MM.1S (cell line): Measurements from ENCODE around the gene HOXB7.

Experiments used
- DNase-seq: peaks from one replicate; pipeline ENCODE4 v3.0.0-alpha.2; 2015
- H2AFZ ChIP-seq: fragments of 300-600 bp; sonication (generic); 2 replicates; pipeline ENCODE4 v1.6.0; 2016; ENCODE audit warnings: antibody characterized with exemption, low read length
- H3F3A ChIP-seq: fragments of 300-600 bp; sonication (generic); 2 replicates; pipeline ENCODE4 v1.6.1; 2016; ENCODE audit warnings: mild to moderate bottlenecking, antibody characterized with exemption, low read length, moderate library complexity, mixed read lengths; ENCODE audit not compliant: insufficient read depth
- H3K27ac ChIP-seq: fragments of 300-600 bp; sonication (generic); 2 replicates; pipeline ENCODE4 v1.5.1; 2016; ENCODE audit warnings: mild to moderate bottlenecking, low read length
- H3K27me3 ChIP-seq: fragments of 300-600 bp; sonication (generic); replicated peaks from 2 replicates; pipeline ENCODE4 v1.6.0; 2016; ENCODE audit warnings: low read length; ENCODE audit not compliant: insufficient read depth
- H3K36me3 ChIP-seq: fragments of 300-600 bp; sonication (generic); replicated peaks from 2 replicates; pipeline ENCODE4 v1.6.1; 2016; ENCODE audit warnings: mild to moderate bottlenecking, low read length, mixed read lengths; ENCODE audit not compliant: insufficient read depth
- H3K4me1 ChIP-seq: fragments of 300-600 bp; sonication (generic); 2 replicates; pipeline ENCODE4 v1.6.1; 2016; ENCODE audit warnings: low read length, mixed read lengths
- H3K4me2 ChIP-seq: fragments of 300-600 bp; sonication (generic); 2 replicates; pipeline ENCODE4 v1.6.0; 2016; ENCODE audit warnings: low read depth, low read length
- H3K4me3 ChIP-seq: fragments of 300-600 bp; sonication (generic); 2 replicates; pipeline ENCODE4 v1.5.1; 2016; ENCODE audit warnings: low read length, mixed read lengths
- H3K79me2 ChIP-seq: fragments of 300-600 bp; sonication (generic); 2 replicates; pipeline ENCODE4 v1.6.1; 2016; ENCODE audit warnings: mixed run types, low read length, mixed read lengths
- H3K9ac ChIP-seq: fragments of 300-600 bp; sonication (generic); 2 replicates; pipeline ENCODE4 v1.6.1; 2016; ENCODE audit warnings: low read length, mixed read lengths
- H3K9me2 ChIP-seq: fragments of 300-600 bp; sonication (generic); replicated peaks from 2 replicates; pipeline ENCODE4 v1.6.1; 2016; ENCODE audit warnings: mild to moderate bottlenecking, low read length, mixed read lengths; ENCODE audit not compliant: insufficient read depth
- H3K9me3 ChIP-seq: fragments of 300-600 bp; sonication (generic); replicated peaks from 2 replicates; pipeline ENCODE4 v1.6.1; 2016; ENCODE audit warnings: mild to moderate bottlenecking, low read length, mixed read lengths; ENCODE audit not compliant: insufficient read depth
- H4K20me1 ChIP-seq: fragments of 300-600 bp; sonication (generic); 2 replicates; pipeline ENCODE4 v1.6.1; 2016; ENCODE audit warnings: mild to moderate bottlenecking, low read length, moderate library complexity, mixed read lengths; ENCODE audit not compliant: insufficient read depth
- CTCF ChIP-seq: fragments of 300-600 bp; sonication (generic); IDR thresholded peaks from 2 replicates; pipeline ENCODE4 v1.5.1; 2016; ENCODE audit warnings: antibody characterized with exemption, low read length, mixed read lengths
- EZH2 ChIP-seq: fragments of 300-600 bp; sonication (generic); optimal IDR thresholded peaks from 2 replicates; pipeline ENCODE3; 2017; ENCODE audit warnings: low read depth, mild to moderate bottlenecking, antibody characterized with exemption, low read length, mixed read lengths
- EZH2phosphoT487 ChIP-seq: fragments of 300-600 bp; sonication (generic); IDR thresholded peaks from 2 replicates; pipeline ENCODE4 v1.6.1; 2018; ENCODE audit warnings: antibody characterized with exemption, low read length

Gene HOXB7

GRCh38 chr17:48584223-48584741 lies 26.5 kb downstream of the HOXB7 start:
- no peaks in the 10 kb centered on the region for H3K9me2 ChIP-seq
- no peak for DNase-seq
- H3K9ac ChIP-seq, result no peak overlapping the region
- H2AFZ ChIP-seq, result no peak overlapping the region
- H3F3A ChIP-seq, result no peaks in the 10 kb centered on the region
- H3K4me1 ChIP-seq, result peaks cover 6% of the 10 kb centered on the region
- no peaks in the 10 kb centered on the region for H3K36me3 ChIP-seq
- H4K20me1 ChIP-seq, result no peaks in the 10 kb centered on the region
- H3K9me3 ChIP-seq, result no peaks in the 10 kb centered on the region
- H3K79me2 ChIP-seq, result no peaks in the 10 kb centered on the region
- H3K27me3 ChIP-seq, result peaks cover 11% of the 10 kb centered on the region; the same call in 1 of the 2 replicates
- H3K4me3 ChIP-seq, result no peak overlapping the region
- no peak overlapping the region for H3K4me2 ChIP-seq
- no peak for TF ChIP-seq EZH2
- H3K27ac ChIP-seq, result no peak overlapping the region

GRCh38 chr17:48583708-48584222 lies 27.1 kb downstream of the HOXB7 start:
- H3K27ac ChIP-seq, result no peak overlapping the region
- H3K79me2 ChIP-seq, result no peaks in the 10 kb centered on the region
- H3K36me3 ChIP-seq, result no peaks in the 10 kb centered on the region
- H3K9me2 ChIP-seq, result no peaks in the 10 kb centered on the region
- H3K9ac ChIP-seq, result no peak overlapping the region
- H2AFZ ChIP-seq, result no peak overlapping the region
- no peaks in the 10 kb centered on the region for H4K20me1 ChIP-seq
- peaks cover 9% of the 10 kb centered on the region; the same call in 1 of the 2 replicates for H3K27me3 ChIP-seq
- H3K9me3 ChIP-seq, result no peaks in the 10 kb centered on the region
- peaks cover 6% of the 10 kb centered on the region for H3K4me1 ChIP-seq
- DNase-seq, result no peak
- no peaks in the 10 kb centered on the region for H3F3A ChIP-seq
- no peak overlapping the region for H3K4me3 ChIP-seq
- no peak overlapping the region for H3K4me2 ChIP-seq
- TF ChIP-seq EZH2phosphoT487, result no peak
- no peak for TF ChIP-seq CTCF
- no peak for TF ChIP-seq EZH2

- no peak overlapping the region for H3K9ac ChIP-seq
- no peaks in the 10 kb centered on the region for H3K9me3 ChIP-seq
- DNase-seq, result no peak
- H3K79me2 ChIP-seq, result peaks cover under 1% of the 10 kb centered on the region; the same call in 1 of the 2 replicates
- H4K20me1 ChIP-seq, result no peaks in the 10 kb centered on the region
- 0 out of 2 replicates have a peak overlapping the region, but pooled peaks have one; percentile 63 for H3K4me2 ChIP-seq
- no peak overlapping the region for H3K27ac ChIP-seq
- H2AFZ ChIP-seq, result no peak overlapping the region
- no peaks in the 10 kb centered on the region for H3F3A ChIP-seq
- TF ChIP-seq CTCF (no peak), EZH2 (no peak), EZH2phosphoT487 (no peak)
- H3K4me1 ChIP-seq, result peaks cover 6% of the 10 kb centered on the region
- no peak overlapping the region for H3K4me3 ChIP-seq
- no peaks in the 10 kb centered on the region for H3K9me2 ChIP-seq
- no peaks in the 10 kb centered on the region for H3K36me3 ChIP-seq
- no peaks in the 10 kb centered on the region for H3K27me3 ChIP-seq
Observed at GRCh38 chr17:48582750-48583069, 28.1 kb downstream of the HOXB7 start.

GRCh38 chr17:48579760-48580554 lies 30.9 kb downstream of the HOXB7 start:
- no peak overlapping the region for H3K4me2 ChIP-seq
- H3K9me2 ChIP-seq, result no peaks in the 10 kb centered on the region
- no peak overlapping the region for H2AFZ ChIP-seq
- no peaks in the 10 kb centered on the region for H3K27me3 ChIP-seq
- no peak for DNase-seq
- no peaks in the 10 kb centered on the region for H4K20me1 ChIP-seq
- H3K79me2 ChIP-seq, result peaks cover 12% of the 10 kb centered on the region
- H3F3A ChIP-seq, result no peaks in the 10 kb centered on the region
- no peak overlapping the region for H3K27ac ChIP-seq
- peaks cover 8% of the 10 kb centered on the region for H3K4me1 ChIP-seq
- H3K4me3 ChIP-seq, result no peak overlapping the region
- no peaks in the 10 kb centered on the region for H3K36me3 ChIP-seq
- TF ChIP-seq EZH2phosphoT487 (no peak), EZH2 (no peak), CTCF (no peak)
- no peak overlapping the region for H3K9ac ChIP-seq
- H3K9me3 ChIP-seq, result no peaks in the 10 kb centered on the region
